ENCODE data around the gene HDAC7.

DNA sequence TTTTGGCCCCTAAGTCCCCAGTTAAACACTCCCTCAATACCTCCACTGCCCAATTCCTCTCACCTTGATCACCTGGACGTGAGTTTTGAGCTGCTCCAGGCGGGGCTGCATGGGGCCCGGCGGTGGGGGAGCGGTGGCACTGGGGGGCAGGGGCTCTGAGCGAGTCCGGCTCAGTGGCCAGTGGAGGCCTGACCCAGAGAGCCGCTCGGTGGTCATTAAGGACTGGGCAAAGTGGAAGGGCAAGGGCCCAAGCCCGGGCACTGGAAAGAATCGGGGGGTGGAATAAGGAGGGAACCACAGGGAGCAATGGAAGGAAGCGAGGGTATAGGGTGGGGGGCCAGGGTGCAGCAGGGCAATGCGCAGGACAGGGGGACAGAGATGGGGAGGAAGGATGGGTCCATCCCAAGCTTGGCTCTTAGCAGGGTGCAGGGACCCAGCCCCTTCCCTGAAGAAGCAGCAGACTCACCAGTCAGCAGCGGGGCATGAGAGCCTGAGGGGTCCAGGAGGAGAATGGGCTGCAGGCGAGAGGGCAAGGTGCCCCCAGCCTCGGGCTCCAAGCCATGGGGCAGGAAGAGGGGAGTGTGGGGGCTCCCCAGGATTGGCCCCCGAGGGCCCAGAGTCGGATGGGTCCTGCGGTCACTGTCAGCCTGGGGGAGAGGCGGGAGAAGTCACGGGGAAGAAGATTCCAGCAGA is 24.4 kb downstream of the HDAC7 start:
- TF ChIP-seq CTCF (IDR thresholded peaks at IDR 0.05) (no peak), EP300 (IDR thresholded peaks at IDR 0.05) (no peak), POLR2A (IDR thresholded peaks at IDR 0.05) (no peak)

Measured in tibial nerve (tissue), 4 donors.